Keratinocyte (primary cell): ENCODE results near the gene DENND1A.

ENCODE experiments used
- EZH2 ChIP-seq: IDR thresholded peaks from one replicate; pipeline ENCODE4 v1.6.1; 2012; ENCODE audit warnings: inconsistent platforms, mild to moderate bottlenecking, low read length, moderate library complexity
- TF ChIP-seq, protein P1 (sequence below), 3 experiments: IDR thresholded peaks in 1 of 3; conservative IDR thresholded peaks in 1 of 3; optimal IDR thresholded peaks in 1 of 3; 2 replicates in 2 of 3; 3 replicates in 1 of 3; pipeline versions ENCODE3 to v1.5.1; 2011; ENCODE audit warnings: low read length in 3 of 3, mild to moderate bottlenecking in 3 of 3, moderate library complexity in 2 of 3, control low read depth in 1 of 3, inconsistent platforms in 1 of 3; ENCODE audit not compliant: insufficient read depth in 2 of 3; ENCODE audit errors: extremely low read depth in 1 of 3

DNA sequence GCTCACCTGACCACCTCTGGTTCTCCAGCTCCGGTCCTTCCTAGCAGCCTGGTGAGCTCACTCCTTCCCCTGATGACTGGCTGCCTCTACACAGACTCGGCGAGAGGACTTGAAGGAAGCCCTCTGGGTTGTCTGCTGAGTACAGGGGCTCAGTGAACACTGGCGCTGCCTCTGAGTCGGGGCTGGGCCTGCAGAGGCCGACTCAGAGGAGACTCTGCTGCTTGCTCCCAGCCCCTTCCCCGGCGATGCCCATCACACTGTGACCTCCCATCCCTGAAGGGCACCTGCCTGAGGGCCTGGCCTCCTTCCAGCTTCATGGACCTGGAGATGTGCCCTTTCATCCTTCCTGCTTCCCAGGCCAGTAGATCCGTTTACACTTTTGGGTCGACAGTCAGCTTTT, 551.9 kb downstream of the DENND1A start:
- TF ChIP-seq, protein P1, sequence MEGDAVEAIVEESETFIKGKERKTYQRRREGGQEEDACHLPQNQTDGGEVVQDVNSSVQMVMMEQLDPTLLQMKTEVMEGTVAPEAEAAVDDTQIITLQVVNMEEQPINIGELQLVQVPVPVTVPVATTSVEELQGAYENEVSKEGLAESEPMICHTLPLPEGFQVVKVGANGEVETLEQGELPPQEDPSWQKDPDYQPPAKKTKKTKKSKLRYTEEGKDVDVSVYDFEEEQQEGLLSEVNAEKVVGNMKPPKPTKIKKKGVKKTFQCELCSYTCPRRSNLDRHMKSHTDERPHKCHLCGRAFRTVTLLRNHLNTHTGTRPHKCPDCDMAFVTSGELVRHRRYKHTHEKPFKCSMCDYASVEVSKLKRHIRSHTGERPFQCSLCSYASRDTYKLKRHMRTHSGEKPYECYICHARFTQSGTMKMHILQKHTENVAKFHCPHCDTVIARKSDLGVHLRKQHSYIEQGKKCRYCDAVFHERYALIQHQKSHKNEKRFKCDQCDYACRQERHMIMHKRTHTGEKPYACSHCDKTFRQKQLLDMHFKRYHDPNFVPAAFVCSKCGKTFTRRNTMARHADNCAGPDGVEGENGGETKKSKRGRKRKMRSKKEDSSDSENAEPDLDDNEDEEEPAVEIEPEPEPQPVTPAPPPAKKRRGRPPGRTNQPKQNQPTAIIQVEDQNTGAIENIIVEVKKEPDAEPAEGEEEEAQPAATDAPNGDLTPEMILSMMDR (optimal IDR thresholded peaks at IDR 0.05 in 1 of 3, IDR thresholded peaks at IDR 0.05 in 1 of 3, conservative IDR thresholded peaks at IDR 0.05 in 1 of 3; ENCODE audit: extremely low read depth in 1 of 3, insufficient read depth in 2 of 3, low read length in 3 of 3): no peak
- TF ChIP-seq EZH2: no peak
